ENCODE results near the gene OPN1SW. TPM values are rescaled to one million over a fixed set of nuclear protein-coding genes. Genes with fewer than 3 reads are reported as not detected.

The OPN1SW gene
- total RNA-seq, 4 donors from 2014 or later, result not detected

- H3K36me3 ChIP-seq, result no peaks in the 10 kb centered on the region
- WGBS, 2 donors, result 32 to 42% methylated on average over 11 to 12 of the region's 45 CpGs
- peaks cover 0 to 27% (median 2%) of the 10 kb centered on the region in 4 donors for H3K27me3 ChIP-seq
- intact Hi-C loops (cut with DNase I), result no loop called here
- H3K9me3 ChIP-seq, result no peaks in the 10 kb centered on the region
- peaks cover 9 to 34% (median 9%) of the 10 kb centered on the region in 3 donors for H3K4me1 ChIP-seq
- no peak for TF ChIP-seq CTCF (IDR thresholded peaks at IDR 0.05)
- TF ChIP-seq POLR2A (IDR thresholded peaks at IDR 0.05), result no peak
- H3K4me3 ChIP-seq, result peak overlapping the region; percentile 61 to 90 (median 76)
- H3K27ac ChIP-seq, result peak overlapping the region; percentile 35 to 71 (median 66)
- DNase-seq, result no peak
Measured at GRCh38 chr7:128790315-128791041, 14.9 kb upstream of the OPN1SW start.

- TF ChIP-seq POLR2A (IDR thresholded peaks at IDR 0.05) (no peak), CTCF (IDR thresholded peaks at IDR 0.05) (no peak)
- 65 to 73% methylated on average over 3 to 4 of the region's 9 CpGs for WGBS, 2 donors
- Histone ChIP-seq H3K9me3 (no peaks in the 10 kb centered on the region), H3K4me3 (no peak overlapping the region), H3K27me3 (peaks cover 0 to 27% (median 2%) of the 10 kb centered on the region in 4 donors), H3K27ac (no peak overlapping the region), H3K36me3 (no peaks in the 10 kb centered on the region), H3K4me1 (peaks cover 9 to 34% (median 9%) of the 10 kb centered on the region in 3 donors)
- intact Hi-C loops (cut with DNase I), result no loop called here
- DNase-seq, result no peak
Measured at GRCh38 chr7:128788446-128789412, 13.1 kb upstream of the OPN1SW start.

- Histone ChIP-seq H3K4me1 (peaks cover 0 to 24% (median 0%) of the 10 kb centered on the region in 3 donors), H3K27ac (no peak overlapping the region), H3K27me3 (peaks cover 0 to 6% (median 0%) of the 10 kb centered on the region in 4 donors), H3K9me3 (no peaks in the 10 kb centered on the region), H3K4me3 (no peak overlapping the region), H3K36me3 (no peaks in the 10 kb centered on the region)
- DNase-seq, result no peak
- 76 to 88% methylated on average over 2 to 3 of the region's 3 CpGs for WGBS, 2 donors
- intact Hi-C loops (cut with DNase I), result no loop called here
- TF ChIP-seq POLR2A (IDR thresholded peaks at IDR 0.05), result no peak
- TF ChIP-seq CTCF (IDR thresholded peaks at IDR 0.05), result no peak
Measured at GRCh38 chr7:128785738-128786137, 10.1 kb upstream of the OPN1SW start.

- TF ChIP-seq CTCF (IDR thresholded peaks at IDR 0.05), result no peak
- Histone ChIP-seq H3K36me3 (no peaks in the 10 kb centered on the region), H3K9me3 (peaks cover 0 to 5% (median 0%) of the 10 kb centered on the region in 3 donors), H3K4me3 (no peak overlapping the region), H3K27me3 (no peaks in the 10 kb centered on the region), H3K27ac (peak overlapping the region in 3 of 4 donors; percentile 32 to 77 (median 71)), H3K4me1 (peaks cover 0 to 16% (median 0%) of the 10 kb centered on the region in 3 donors)
- intact Hi-C loops (cut with DNase I), result no loop called here
- WGBS, 2 donors, result 44 to 60% methylated on average over 2 to 8 of the region's 15 CpGs
- DNase-seq, result no peak
Measured at GRCh38 chr7:128783143-128783861, 7.7 kb upstream of the OPN1SW start.

Data from esophagus squamous epithelium (tissue), 5 donors.